ENCODE measurements around the gene TMEM169.

GRCh38 chr2:216075510-216076485 lies 5.9 kb upstream of the TMEM169 start:
- peak in 1 of 2 donors; percentile 17 for TF ChIP-seq HNF4A (conservative IDR thresholded peaks at IDR 0.05)
- no peak for TF ChIP-seq GABPA (IDR thresholded peaks at IDR 0.05 in 1 of 2, conservative IDR thresholded peaks at IDR 0.05 in 1 of 2)
- TF ChIP-seq, protein P1, sequence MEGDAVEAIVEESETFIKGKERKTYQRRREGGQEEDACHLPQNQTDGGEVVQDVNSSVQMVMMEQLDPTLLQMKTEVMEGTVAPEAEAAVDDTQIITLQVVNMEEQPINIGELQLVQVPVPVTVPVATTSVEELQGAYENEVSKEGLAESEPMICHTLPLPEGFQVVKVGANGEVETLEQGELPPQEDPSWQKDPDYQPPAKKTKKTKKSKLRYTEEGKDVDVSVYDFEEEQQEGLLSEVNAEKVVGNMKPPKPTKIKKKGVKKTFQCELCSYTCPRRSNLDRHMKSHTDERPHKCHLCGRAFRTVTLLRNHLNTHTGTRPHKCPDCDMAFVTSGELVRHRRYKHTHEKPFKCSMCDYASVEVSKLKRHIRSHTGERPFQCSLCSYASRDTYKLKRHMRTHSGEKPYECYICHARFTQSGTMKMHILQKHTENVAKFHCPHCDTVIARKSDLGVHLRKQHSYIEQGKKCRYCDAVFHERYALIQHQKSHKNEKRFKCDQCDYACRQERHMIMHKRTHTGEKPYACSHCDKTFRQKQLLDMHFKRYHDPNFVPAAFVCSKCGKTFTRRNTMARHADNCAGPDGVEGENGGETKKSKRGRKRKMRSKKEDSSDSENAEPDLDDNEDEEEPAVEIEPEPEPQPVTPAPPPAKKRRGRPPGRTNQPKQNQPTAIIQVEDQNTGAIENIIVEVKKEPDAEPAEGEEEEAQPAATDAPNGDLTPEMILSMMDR (IDR thresholded peaks at IDR 0.05; ENCODE audit: low read depth, low read length, missing input control): no peak
- TF ChIP-seq, protein P2, sequence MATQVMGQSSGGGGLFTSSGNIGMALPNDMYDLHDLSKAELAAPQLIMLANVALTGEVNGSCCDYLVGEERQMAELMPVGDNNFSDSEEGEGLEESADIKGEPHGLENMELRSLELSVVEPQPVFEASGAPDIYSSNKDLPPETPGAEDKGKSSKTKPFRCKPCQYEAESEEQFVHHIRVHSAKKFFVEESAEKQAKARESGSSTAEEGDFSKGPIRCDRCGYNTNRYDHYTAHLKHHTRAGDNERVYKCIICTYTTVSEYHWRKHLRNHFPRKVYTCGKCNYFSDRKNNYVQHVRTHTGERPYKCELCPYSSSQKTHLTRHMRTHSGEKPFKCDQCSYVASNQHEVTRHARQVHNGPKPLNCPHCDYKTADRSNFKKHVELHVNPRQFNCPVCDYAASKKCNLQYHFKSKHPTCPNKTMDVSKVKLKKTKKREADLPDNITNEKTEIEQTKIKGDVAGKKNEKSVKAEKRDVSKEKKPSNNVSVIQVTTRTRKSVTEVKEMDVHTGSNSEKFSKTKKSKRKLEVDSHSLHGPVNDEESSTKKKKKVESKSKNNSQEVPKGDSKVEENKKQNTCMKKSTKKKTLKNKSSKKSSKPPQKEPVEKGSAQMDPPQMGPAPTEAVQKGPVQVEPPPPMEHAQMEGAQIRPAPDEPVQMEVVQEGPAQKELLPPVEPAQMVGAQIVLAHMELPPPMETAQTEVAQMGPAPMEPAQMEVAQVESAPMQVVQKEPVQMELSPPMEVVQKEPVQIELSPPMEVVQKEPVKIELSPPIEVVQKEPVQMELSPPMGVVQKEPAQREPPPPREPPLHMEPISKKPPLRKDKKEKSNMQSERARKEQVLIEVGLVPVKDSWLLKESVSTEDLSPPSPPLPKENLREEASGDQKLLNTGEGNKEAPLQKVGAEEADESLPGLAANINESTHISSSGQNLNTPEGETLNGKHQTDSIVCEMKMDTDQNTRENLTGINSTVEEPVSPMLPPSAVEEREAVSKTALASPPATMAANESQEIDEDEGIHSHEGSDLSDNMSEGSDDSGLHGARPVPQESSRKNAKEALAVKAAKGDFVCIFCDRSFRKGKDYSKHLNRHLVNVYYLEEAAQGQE (IDR thresholded peaks at IDR 0.05): no peak
